Chondrocyte (in vitro differentiated cells): Measurements from ENCODE around the gene PAX5. TPM values are rescaled to one million over a fixed set of nuclear protein-coding genes. Genes with fewer than 3 reads are reported as not detected.

ENCODE experiments used
- DNase-seq: peaks from one replicate; pipeline ENCODE4 v3.0.0; 2021; ENCODE audit warnings: mixed read lengths, low spot score
- H3K27ac Mint-ChIP-seq: one replicate; pipeline ENCODE4 v1.8.0; 2021; ENCODE audit warnings: mild to moderate bottlenecking, moderate library complexity, mixed read lengths; ENCODE audit not compliant: unreplicated experiment
- H3K27me3 Mint-ChIP-seq: 2 replicates; pipeline ENCODE4 v1.8.0; 2021; ENCODE audit warnings: low read depth, mixed read lengths
- H3K36me3 Mint-ChIP-seq: 2 replicates; pipeline ENCODE4 v1.8.0; 2021; ENCODE audit warnings: low read depth, mixed read lengths
- H3K4me1 Mint-ChIP-seq: 2 replicates; pipeline ENCODE4 v1.8.0; 2021; ENCODE audit warnings: low read depth, mild to moderate bottlenecking, mixed read lengths
- H3K4me3 Mint-ChIP-seq: one replicate; pipeline ENCODE4 v1.8.0; 2021; ENCODE audit warnings: mild to moderate bottlenecking, moderate library complexity, mixed read lengths; ENCODE audit not compliant: unreplicated experiment
- H3K9me3 Mint-ChIP-seq: 2 replicates; pipeline ENCODE4 v1.8.0; 2021; ENCODE audit warnings: low read depth, mixed read lengths
- total RNA-seq: library from RNA; stranded (reverse); gene quantifications from 3 replicates; pipeline ENCODE4 v1.2.1, GENCODE V29; 2021
- TF ChIP-seq, protein P1 (sequence below): fragments of 200-600 bp; sonication (generic); IDR thresholded peaks from 2 replicates; pipeline ENCODE4 v1.5.0; 2021; ENCODE audit warnings: antibody characterized with exemption, mild to moderate bottlenecking, moderate library complexity

The PAX5 gene
- total RNA-seq, 1 donor from 2014 or later = not detected

DNA sequence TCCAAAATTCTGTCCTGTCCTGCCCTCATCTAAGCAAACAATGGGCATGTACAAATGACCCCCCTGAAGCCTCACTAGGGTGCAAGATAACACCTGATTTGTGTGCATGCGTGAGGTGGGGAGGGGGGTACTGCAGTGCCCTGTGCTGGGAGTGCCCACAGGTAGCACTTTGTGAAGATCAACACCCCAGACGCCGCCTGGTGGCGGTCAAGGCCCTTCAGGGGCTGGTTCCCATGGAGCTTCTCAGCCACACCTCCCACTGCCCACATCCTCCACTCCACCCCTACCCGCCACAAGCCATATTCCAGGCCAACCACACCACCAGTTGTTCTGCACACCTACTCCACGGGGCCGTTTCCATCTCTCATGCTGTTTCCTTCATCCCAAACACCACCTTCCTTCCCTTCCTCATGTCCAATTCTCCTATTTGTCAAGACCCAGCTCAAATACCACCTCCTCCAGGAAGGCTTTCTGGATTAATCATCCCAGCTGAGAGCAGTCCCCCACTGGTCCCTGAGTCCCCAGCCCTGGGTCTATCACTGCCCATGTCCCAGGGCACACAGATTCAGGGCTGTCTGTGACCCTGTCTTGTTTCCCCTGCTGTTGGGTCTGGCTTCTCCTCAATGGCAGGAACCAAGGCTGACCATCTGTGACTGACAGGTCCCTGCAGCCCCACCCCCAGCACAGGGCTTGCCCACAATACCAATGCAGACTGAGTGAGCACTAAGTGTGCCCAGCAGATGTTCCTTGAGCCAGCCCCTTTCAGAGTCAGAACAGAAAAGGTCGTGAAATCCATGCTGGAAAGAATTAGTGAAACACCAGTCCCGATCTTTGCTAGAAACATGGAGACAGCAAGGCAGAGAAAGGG, 178.4 kb downstream of the PAX5 start:
- H3K36me3 Mint-ChIP-seq = no peaks in the 10 kb centered on the region
- TF ChIP-seq, protein P1, sequence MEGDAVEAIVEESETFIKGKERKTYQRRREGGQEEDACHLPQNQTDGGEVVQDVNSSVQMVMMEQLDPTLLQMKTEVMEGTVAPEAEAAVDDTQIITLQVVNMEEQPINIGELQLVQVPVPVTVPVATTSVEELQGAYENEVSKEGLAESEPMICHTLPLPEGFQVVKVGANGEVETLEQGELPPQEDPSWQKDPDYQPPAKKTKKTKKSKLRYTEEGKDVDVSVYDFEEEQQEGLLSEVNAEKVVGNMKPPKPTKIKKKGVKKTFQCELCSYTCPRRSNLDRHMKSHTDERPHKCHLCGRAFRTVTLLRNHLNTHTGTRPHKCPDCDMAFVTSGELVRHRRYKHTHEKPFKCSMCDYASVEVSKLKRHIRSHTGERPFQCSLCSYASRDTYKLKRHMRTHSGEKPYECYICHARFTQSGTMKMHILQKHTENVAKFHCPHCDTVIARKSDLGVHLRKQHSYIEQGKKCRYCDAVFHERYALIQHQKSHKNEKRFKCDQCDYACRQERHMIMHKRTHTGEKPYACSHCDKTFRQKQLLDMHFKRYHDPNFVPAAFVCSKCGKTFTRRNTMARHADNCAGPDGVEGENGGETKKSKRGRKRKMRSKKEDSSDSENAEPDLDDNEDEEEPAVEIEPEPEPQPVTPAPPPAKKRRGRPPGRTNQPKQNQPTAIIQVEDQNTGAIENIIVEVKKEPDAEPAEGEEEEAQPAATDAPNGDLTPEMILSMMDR = no peak
- H3K27ac Mint-ChIP-seq = no peak overlapping the region
- peaks cover 75% of the 10 kb centered on the region for H3K27me3 Mint-ChIP-seq
- H3K4me3 Mint-ChIP-seq = no peak overlapping the region
- no peak for DNase-seq
- no peaks in the 10 kb centered on the region for H3K4me1 Mint-ChIP-seq
- H3K9me3 Mint-ChIP-seq = no peaks in the 10 kb centered on the region

GRCh38 chr9:36854751-36855150, 179.3 kb downstream of the PAX5 start:
- TF ChIP-seq, protein P1 = no peak
- Mint-ChIP-seq H3K27me3 (peaks cover 74% of the 10 kb centered on the region), H3K27ac (no peak overlapping the region)

GRCh38 chr9:36854034-36854433, 180.0 kb downstream of the PAX5 start:
- peaks cover 73% of the 10 kb centered on the region for H3K27me3 Mint-ChIP-seq
- no peak overlapping the region for H3K27ac Mint-ChIP-seq
- TF ChIP-seq, protein P1 = no peak
- no peak overlapping the region for H3K4me3 Mint-ChIP-seq
- H3K9me3 Mint-ChIP-seq = no peaks in the 10 kb centered on the region
- H3K4me1 Mint-ChIP-seq = no peaks in the 10 kb centered on the region
- H3K36me3 Mint-ChIP-seq = no peaks in the 10 kb centered on the region
- no peak for DNase-seq

More at GRCh38 chr9:36854751-36855150, 179.3 kb downstream of the PAX5 start:
- H3K4me3 Mint-ChIP-seq = no peak overlapping the region
- DNase-seq = no peak
- H3K9me3 Mint-ChIP-seq = no peaks in the 10 kb centered on the region
- no peaks in the 10 kb centered on the region for H3K36me3 Mint-ChIP-seq
- no peaks in the 10 kb centered on the region for H3K4me1 Mint-ChIP-seq

- H3K36me3 Mint-ChIP-seq = no peaks in the 10 kb centered on the region
- TF ChIP-seq, protein P1 = no peak
- peaks cover 72% of the 10 kb centered on the region for H3K27me3 Mint-ChIP-seq
- H3K9me3 Mint-ChIP-seq = no peaks in the 10 kb centered on the region
- H3K27ac Mint-ChIP-seq = no peak overlapping the region
- no peaks in the 10 kb centered on the region for H3K4me1 Mint-ChIP-seq
- DNase-seq = no peak
- H3K4me3 Mint-ChIP-seq = no peak overlapping the region
Observed at GRCh38 chr9:36853233-36853632, 180.8 kb downstream of the PAX5 start.

DNA sequence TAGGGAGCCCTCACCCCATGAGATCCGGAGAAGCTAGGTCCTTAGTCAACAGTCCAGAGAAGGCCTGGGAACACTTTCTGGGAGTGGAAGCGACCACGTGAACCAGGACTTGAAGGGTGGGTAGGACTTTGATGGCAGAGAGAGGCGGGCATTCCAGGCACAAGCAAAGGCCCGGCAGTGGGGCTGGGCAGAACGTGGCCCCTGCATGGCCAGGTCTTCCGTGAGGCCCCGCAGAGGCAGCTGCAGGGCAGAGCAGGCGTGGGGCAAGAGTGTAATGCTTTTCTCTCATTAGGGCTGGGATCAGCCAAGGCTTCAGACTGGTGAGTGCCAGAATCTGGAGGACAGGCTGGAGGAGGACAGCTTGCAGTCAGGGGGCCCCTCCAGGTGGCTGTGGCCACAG, 184.1 kb downstream of the PAX5 start:
- Mint-ChIP-seq H3K4me3 (no peak overlapping the region), H3K4me1 (no peaks in the 10 kb centered on the region), H3K27ac (no peak overlapping the region), H3K27me3 (peaks cover 56% of the 10 kb centered on the region), H3K36me3 (no peaks in the 10 kb centered on the region), H3K9me3 (no peaks in the 10 kb centered on the region)
- no peak for DNase-seq
- TF ChIP-seq, protein P1 = no peak
